ENCODE data around the gene SLC41A2.

SLC41A2 gene

GRCh38 chr12:104930388-104931326 lies 27.4 kb downstream of the SLC41A2 start:
- no peak for DNase-seq (ENCODE audit: low spot score)

- no peak for DNase-seq (ENCODE audit: low spot score)
Measured at GRCh38 chr12:104929977-104930376, 28.1 kb downstream of the SLC41A2 start.

- no peak for DNase-seq (ENCODE audit: low spot score)
Measured at GRCh38 chr12:104929368-104929767, 28.7 kb downstream of the SLC41A2 start.

- no peak for DNase-seq (ENCODE audit: low spot score)
Measured at GRCh38 chr12:104928036-104928745, 29.9 kb downstream of the SLC41A2 start.

- no peak for DNase-seq (ENCODE audit: low spot score)
Measured at GRCh38 chr12:104925501-104925900, 32.6 kb downstream of the SLC41A2 start.

GRCh38 chr12:104921340-104921739 lies 36.8 kb downstream of the SLC41A2 start:
- DNase-seq (ENCODE audit: low spot score), result no peak

- DNase-seq (ENCODE audit: low spot score), result no peak
Measured at GRCh38 chr12:104911942-104912341, 46.1 kb downstream of the SLC41A2 start.

- no peak for DNase-seq (ENCODE audit: low spot score)
Measured at GRCh38 chr12:104910196-104910840, 47.8 kb downstream of the SLC41A2 start.

- DNase-seq (ENCODE audit: low spot score), result no peak
Measured at GRCh38 chr12:104909761-104910160, 48.3 kb downstream of the SLC41A2 start.

All from hematopoietic multipotent progenitor cell treated with erythropoietin and hydrocortisone succinate and interleukin-3 and kit ligand, for 15 days (in vitro differentiated cells).